PC-3 (cell line): ENCODE results near the gene TTBK1. TPM values are rescaled to one million over a fixed set of nuclear protein-coding genes. Genes with fewer than 3 reads are reported as not detected.

Experiments
- ATAC-seq: fragments of 200-7000 bp; cut with Tn5 transposase; 2 replicates; pipeline ENCODE4 v1.9.1; 2020; ENCODE audit warnings: mild to moderate bottlenecking, moderate library complexity
- BruUV-seq: library from RNA; stranded (reverse); fragments of 400-500 nt; replicated peaks from 2 replicates; lab custom pipeline; 2021; lab: Mats Ljungman, UMichigan
- CTCF ChIA-PET: fragments of 300-600 bp; sonication (Branson Sonifier 250); formaldehyde crosslinking; loops from one replicate; lab custom pipeline; 2022; ENCODE audit warnings: antibody characterized with exemption; lab: Charles Lee
- POLR2A ChIA-PET: fragments of 300-600 bp; sonication (Branson Sonifier 250); formaldehyde crosslinking; loops from one replicate; lab custom pipeline; 2022; ENCODE audit warnings: antibody characterized with exemption; ENCODE audit not compliant: unreplicated experiment; lab: Charles Lee
- DNase-seq: peaks from one replicate; pipeline ENCODE4 v3.0.0-alpha.2; 2015
- H2AFZ ChIP-seq: fragments of 300-600 bp; sonication (generic); 2 replicates; pipeline ENCODE4 v1.6.0; 2016; ENCODE audit warnings: antibody characterized with exemption, low read length
- H3F3A ChIP-seq: fragments of 300-600 bp; sonication (generic); one replicate; pipeline ENCODE4 v1.6.0; 2017; ENCODE audit warnings: antibody characterized with exemption, low read length, control low read depth, mild to moderate bottlenecking; ENCODE audit not compliant: unreplicated experiment
- H3K27ac ChIP-seq: fragments of 300-600 bp; sonication (generic); 2 replicates; pipeline ENCODE4 v1.5.1; 2016; ENCODE audit warnings: mild to moderate bottlenecking, low read length
- H3K27me3 ChIP-seq: fragments of 300-600 bp; sonication (generic); 2 replicates; pipeline ENCODE4 v1.6.1; 2016; ENCODE audit warnings: low read length, mixed read lengths
- H3K36me3 ChIP-seq: fragments of 300-600 bp; sonication (generic); 2 replicates; pipeline ENCODE4 v1.6.1; 2016; ENCODE audit warnings: low read depth, mixed run types, low read length, mixed read lengths
- H3K4me1 ChIP-seq: fragments of 300-600 bp; sonication (generic); 2 replicates; pipeline ENCODE4 v1.5.1; 2016; ENCODE audit warnings: low read length; ENCODE audit not compliant: insufficient read depth
- H3K4me2 ChIP-seq: fragments of 300-600 bp; sonication (generic); 2 replicates; pipeline ENCODE4 v1.6.0; 2016; ENCODE audit warnings: low read length
- H3K4me3 ChIP-seq: fragments of 300-600 bp; sonication (generic); 2 replicates; pipeline ENCODE4 v1.5.1; 2016; ENCODE audit warnings: mild to moderate bottlenecking, low read length, mixed read lengths
- H3K79me2 ChIP-seq: fragments of 300-600 bp; sonication (generic); 2 replicates; pipeline ENCODE4 v1.6.1; 2017; ENCODE audit warnings: low read length, mixed read lengths
- H3K9ac ChIP-seq: fragments of 300-600 bp; sonication (generic); 2 replicates; pipeline ENCODE4 v1.6.0; 2016; ENCODE audit warnings: mild to moderate bottlenecking, low read length
- H3K9me2 ChIP-seq: fragments of 300-600 bp; sonication (generic); replicated peaks from 2 replicates; pipeline ENCODE4 v1.6.1; 2016; ENCODE audit warnings: mixed run types, low read length, mixed read lengths
- H3K9me3 ChIP-seq: fragments of 300-600 bp; sonication (generic); 2 replicates; pipeline ENCODE4 v1.6.1; 2016; ENCODE audit warnings: low read length, mixed read lengths
- H4K20me1 ChIP-seq: fragments of 300-600 bp; sonication (generic); 2 replicates; pipeline ENCODE4 v1.6.1; 2016; ENCODE audit warnings: low read length, mixed read lengths
- CTCF ChIP-seq: fragments of 300-600 bp; sonication (generic); conservative IDR thresholded peaks from 2 replicates; pipeline ENCODE4 v1.5.1; 2017; ENCODE audit warnings: antibody characterized with exemption, low read depth, mild to moderate bottlenecking, low read length
- EZH2 ChIP-seq: fragments of 300-600 bp; sonication (generic); IDR thresholded peaks from one replicate; pipeline ENCODE4 v1.6.1; 2017; ENCODE audit warnings: antibody characterized with exemption, mild to moderate bottlenecking, low read length; ENCODE audit not compliant: unreplicated experiment
- EZH2phosphoT487 ChIP-seq: fragments of 300-600 bp; sonication (generic); IDR thresholded peaks from 2 replicates; pipeline ENCODE4 v1.6.1; 2018; ENCODE audit warnings: mild to moderate bottlenecking, antibody characterized with exemption, low read length, borderline replicate concordance
- intact Hi-C: fragments of 100-400 bp; cut with micrococcal nuclease; formaldehyde crosslinking; loops from 2 replicates; pipeline ENCODE4 v1.9.0; 2023
- total RNA-seq: library from RNA; depleted of rRNA; stranded (reverse); fragments of >200 nt; gene quantifications from 2 replicates; pipeline ENCODE4 v1.2.3, GENCODE V29; 2014

Gene TTBK1
- total RNA-seq, 1 experiment from 2014 or later, result not detected

GRCh38 chr6:43256670-43257366 lies 13.5 kb downstream of the TTBK1 start:
- Histone ChIP-seq H3K79me2 (no peaks in the 10 kb centered on the region), H3K27me3 (no peaks in the 10 kb centered on the region), H3K4me3 (no peak overlapping the region), H3K9ac (no peak overlapping the region), H4K20me1 (no peaks in the 10 kb centered on the region), H3K27ac (no peak overlapping the region), H2AFZ (no peak overlapping the region), H3K4me2 (no peak overlapping the region), H3K36me3 (no peaks in the 10 kb centered on the region), H3K9me3 (no peaks in the 10 kb centered on the region), H3K9me2 (no peaks in the 10 kb centered on the region), H3K4me1 (no peaks in the 10 kb centered on the region), H3F3A (no peaks in the 10 kb centered on the region)
- BruUV-seq, result no TSS peak
- ATAC-seq, result no peak
- TF ChIP-seq EZH2phosphoT487, result no peak
- TF ChIP-seq CTCF, result no peak
- TF ChIP-seq EZH2, result no peak
- no peak for DNase-seq
- intact Hi-C loops, result no loop called here
- CTCF ChIA-PET, result no interaction called here
- POLR2A ChIA-PET, result no interaction called here

GRCh38 chr6:43257367-43258145 lies 14.3 kb downstream of the TTBK1 start:
- Histone ChIP-seq H3K9me2 (no peaks in the 10 kb centered on the region), H3K4me1 (no peaks in the 10 kb centered on the region), H3K27me3 (no peaks in the 10 kb centered on the region), H3K4me2 (no peak overlapping the region), H3K79me2 (no peaks in the 10 kb centered on the region), H3K9ac (no peak overlapping the region), H3K9me3 (no peaks in the 10 kb centered on the region), H4K20me1 (no peaks in the 10 kb centered on the region), H2AFZ (no peak overlapping the region), H3K4me3 (no peak overlapping the region), H3F3A (no peaks in the 10 kb centered on the region), H3K36me3 (no peaks in the 10 kb centered on the region), H3K27ac (no peak overlapping the region)
- ATAC-seq, result no peak
- ChIA-PET POLR2A (no interaction called here), CTCF (no interaction called here)
- DNase-seq, result no peak
- intact Hi-C loops, result no loop called here
- TF ChIP-seq EZH2 (no peak), EZH2phosphoT487 (no peak), CTCF (no peak)
- no TSS peak for BruUV-seq

- Histone ChIP-seq H2AFZ (no peak overlapping the region), H3K27ac (no peak overlapping the region), H3K27me3 (no peaks in the 10 kb centered on the region), H3K9me3 (no peaks in the 10 kb centered on the region), H3F3A (no peaks in the 10 kb centered on the region), H3K4me2 (no peak overlapping the region), H3K4me1 (no peaks in the 10 kb centered on the region), H3K36me3 (no peaks in the 10 kb centered on the region), H3K4me3 (no peak overlapping the region), H4K20me1 (no peaks in the 10 kb centered on the region), H3K79me2 (no peaks in the 10 kb centered on the region), H3K9ac (no peak overlapping the region), H3K9me2 (no peaks in the 10 kb centered on the region)
- CTCF ChIA-PET, result no interaction called here
- no peak for ATAC-seq
- no peak for TF ChIP-seq EZH2
- TF ChIP-seq CTCF, result no peak
- TF ChIP-seq EZH2phosphoT487, result no peak
- POLR2A ChIA-PET, result no interaction called here
- no peak for DNase-seq
- no TSS peak for BruUV-seq
- intact Hi-C loops, result no loop called here
These were observed 14.9 kb downstream of the TTBK1 start for GRCh38 chr6:43258180-43258579.
